ENCODE data around the gene KRTAP4-9.
"Not testable (repeated sequence)": the region's sequence is repeated elsewhere in the genome, so short reads cannot be mapped to it uniquely, and the experiment has no call there.

KRTAP4-9 gene

GRCh38 chr17:41083427-41083826, 21.8 kb upstream of the KRTAP4-9 start:
- WGBS (ENCODE audit: extremely low coverage, insufficient coverage, low lambda C conversion rate), result no CpG with 5 or more reads among the region's 2 CpGs
- H2BK15ac ChIP-seq (replicated peaks; ENCODE audit: low read depth); H3K4me2 ChIP-seq (ENCODE audit: low read length); H4K5ac ChIP-seq (ENCODE audit: low read length); H2BK120ac ChIP-seq (ENCODE audit: low read depth, low read length); H3K56ac ChIP-seq (ENCODE audit: low read length); DNase-seq; H3K9ac ChIP-seq (ENCODE audit: low read length); H3K79me1 ChIP-seq (ENCODE audit: low read length); H3K27ac ChIP-seq (ENCODE audit: low read depth, low read length); H3K18ac ChIP-seq (ENCODE audit: low read length); H3K4me3 ChIP-seq (ENCODE audit: low read length); H3K36me3 ChIP-seq (ENCODE audit: control insufficient read depth, insufficient read depth, low read length); H2AK5ac ChIP-seq (ENCODE audit: low read length); H3K79me2 ChIP-seq (ENCODE audit: control insufficient read depth, insufficient read depth, low read length); H4K8ac ChIP-seq (ENCODE audit: low read depth, low read length); H3K4me1 ChIP-seq (ENCODE audit: control insufficient read depth, low read depth, low read length); H3K23ac ChIP-seq (ENCODE audit: low read length); H2BK5ac ChIP-seq (ENCODE audit: low read length); H3K27me3 ChIP-seq (ENCODE audit: insufficient read depth, low read length, poor library complexity); H3K4ac ChIP-seq (ENCODE audit: low read depth, low read length): not testable (repeated sequence)

- H3K4ac ChIP-seq (ENCODE audit: low read depth, low read length); DNase-seq; H3K27ac ChIP-seq (ENCODE audit: low read depth, low read length): not testable (repeated sequence)
Observed at GRCh38 chr17:41084100-41084856, 20.9 kb upstream of the KRTAP4-9 start, which contains the start of gene KRTAP4-7. Gene KRTAP4-7, plus strand, starts transcription at chr17:41084150. Its CDS starts 57 bp downstream, at chr17:41084207.

GRCh38 chr17:41088760-41089352, 16.3 kb upstream of the KRTAP4-9 start:
- H3K4me2 ChIP-seq (ENCODE audit: low read length); H2AK5ac ChIP-seq (ENCODE audit: low read length); H4K5ac ChIP-seq (ENCODE audit: low read length); DNase-seq; H2BK120ac ChIP-seq (ENCODE audit: low read depth, low read length); H3K4ac ChIP-seq (ENCODE audit: low read depth, low read length); H2BK5ac ChIP-seq (ENCODE audit: low read length); H3K36me3 ChIP-seq (ENCODE audit: control insufficient read depth, insufficient read depth, low read length); H3K4me3 ChIP-seq (ENCODE audit: low read length); H3K27me3 ChIP-seq (ENCODE audit: insufficient read depth, low read length, poor library complexity); H3K79me1 ChIP-seq (ENCODE audit: low read length); H3K27ac ChIP-seq (ENCODE audit: low read depth, low read length); H3K23ac ChIP-seq (ENCODE audit: low read length); H3K9ac ChIP-seq (ENCODE audit: low read length); H3K4me1 ChIP-seq (ENCODE audit: control insufficient read depth, low read depth, low read length); H3K18ac ChIP-seq (ENCODE audit: low read length); H2BK15ac ChIP-seq (replicated peaks; ENCODE audit: low read depth); H3K56ac ChIP-seq (ENCODE audit: low read length); H4K8ac ChIP-seq (ENCODE audit: low read depth, low read length); H3K79me2 ChIP-seq (ENCODE audit: control insufficient read depth, insufficient read depth, low read length): not testable (repeated sequence)
- WGBS (ENCODE audit: extremely low coverage, insufficient coverage, low lambda C conversion rate), result no CpG with 5 or more reads among the region's 4 CpGs

More at GRCh38 chr17:41084100-41084856, 20.9 kb upstream of the KRTAP4-9 start, which contains the start of gene KRTAP4-7:
- H2AK5ac ChIP-seq (ENCODE audit: low read length); H3K56ac ChIP-seq (ENCODE audit: low read length); H3K79me2 ChIP-seq (ENCODE audit: control insufficient read depth, insufficient read depth, low read length); H3K79me1 ChIP-seq (ENCODE audit: low read length); H2BK15ac ChIP-seq (replicated peaks; ENCODE audit: low read depth); H2BK120ac ChIP-seq (ENCODE audit: low read depth, low read length); H2BK5ac ChIP-seq (ENCODE audit: low read length); H3K23ac ChIP-seq (ENCODE audit: low read length); H4K8ac ChIP-seq (ENCODE audit: low read depth, low read length); H3K9ac ChIP-seq (ENCODE audit: low read length); H4K5ac ChIP-seq (ENCODE audit: low read length); H3K18ac ChIP-seq (ENCODE audit: low read length); H3K4me2 ChIP-seq (ENCODE audit: low read length); H3K4me3 ChIP-seq (ENCODE audit: low read length); H3K4me1 ChIP-seq (ENCODE audit: control insufficient read depth, low read depth, low read length); H3K36me3 ChIP-seq (ENCODE audit: control insufficient read depth, insufficient read depth, low read length); H3K27me3 ChIP-seq (ENCODE audit: insufficient read depth, low read length, poor library complexity): not testable (repeated sequence)
- no CpG with 5 or more reads among the region's 14 CpGs for WGBS (ENCODE audit: extremely low coverage, insufficient coverage, low lambda C conversion rate)

GRCh38 chr17:41096055-41096454, 9.1 kb upstream of the KRTAP4-9 start:
- no peak overlapping the region for H2BK15ac ChIP-seq (replicated peaks; ENCODE audit: low read depth)
- no peak overlapping the region for H4K5ac ChIP-seq (ENCODE audit: low read length)
- H2BK120ac ChIP-seq (ENCODE audit: low read depth, low read length), result no peak overlapping the region
- no peak overlapping the region for H3K18ac ChIP-seq (ENCODE audit: low read length)
- no peak overlapping the region for H3K56ac ChIP-seq (ENCODE audit: low read length)
- no peak overlapping the region for H4K8ac ChIP-seq (ENCODE audit: low read depth, low read length)
- no peak overlapping the region for H3K23ac ChIP-seq (ENCODE audit: low read length)
- no peak overlapping the region for H3K9ac ChIP-seq (ENCODE audit: low read length)
- DNase-seq, result no peak
- H2BK5ac ChIP-seq (ENCODE audit: low read length), result no peak overlapping the region
- H3K79me1 ChIP-seq (ENCODE audit: low read length), result no peaks in the 10 kb centered on the region
- no CpG with 5 or more reads among the region's 7 CpGs for WGBS (ENCODE audit: extremely low coverage, insufficient coverage, low lambda C conversion rate)
- no peaks in the 10 kb centered on the region for H3K4me1 ChIP-seq (ENCODE audit: control insufficient read depth, low read depth, low read length)
- H2AK5ac ChIP-seq (ENCODE audit: low read length), result no peak overlapping the region
- H3K27me3 ChIP-seq (ENCODE audit: insufficient read depth, low read length, poor library complexity), result no peaks in the 10 kb centered on the region
- no peak overlapping the region for H3K4ac ChIP-seq (ENCODE audit: low read depth, low read length)
- no peaks in the 10 kb centered on the region for H3K36me3 ChIP-seq (ENCODE audit: control insufficient read depth, insufficient read depth, low read length)
- H3K27ac ChIP-seq (ENCODE audit: low read depth, low read length), result no peak overlapping the region
- no peaks in the 10 kb centered on the region for H3K79me2 ChIP-seq (ENCODE audit: control insufficient read depth, insufficient read depth, low read length)
- no peak overlapping the region for H3K4me2 ChIP-seq (ENCODE audit: low read length)
- H3K4me3 ChIP-seq (ENCODE audit: low read length), result no peak overlapping the region

- H2BK5ac ChIP-seq (ENCODE audit: low read length), result no peak within 1 kb of the TSS
- no peaks in the 10 kb centered on the region for H3K4me1 ChIP-seq (ENCODE audit: control insufficient read depth, low read depth, low read length)
- DNase-seq, result no peak
- H3K36me3 ChIP-seq (ENCODE audit: control insufficient read depth, insufficient read depth, low read length), result no peaks in the 10 kb centered on the region
- no peak within 1 kb of the TSS for H3K4me3 ChIP-seq (ENCODE audit: low read length)
- H2BK15ac ChIP-seq (replicated peaks; ENCODE audit: low read depth), result no peak within 1 kb of the TSS
- no peak within 1 kb of the TSS for H3K9ac ChIP-seq (ENCODE audit: low read length)
- H3K56ac ChIP-seq (ENCODE audit: low read length), result no peak within 1 kb of the TSS
- H3K18ac ChIP-seq (ENCODE audit: low read length), result no peak within 1 kb of the TSS
- no peak within 1 kb of the TSS for H4K5ac ChIP-seq (ENCODE audit: low read length)
- H3K27me3 ChIP-seq (ENCODE audit: insufficient read depth, low read length, poor library complexity), result no peaks in the 10 kb centered on the region
- no peak within 1 kb of the TSS for H3K4ac ChIP-seq (ENCODE audit: low read depth, low read length)
- no peak within 1 kb of the TSS for H2AK5ac ChIP-seq (ENCODE audit: low read length)
- H3K23ac ChIP-seq (ENCODE audit: low read length), result no peak within 1 kb of the TSS
- no peak within 1 kb of the TSS for H3K27ac ChIP-seq (ENCODE audit: low read depth, low read length)
- H2BK120ac ChIP-seq (ENCODE audit: low read depth, low read length), result no peak within 1 kb of the TSS
- no peaks in the 10 kb centered on the region for H3K79me1 ChIP-seq (ENCODE audit: low read length)
- WGBS (ENCODE audit: extremely low coverage, insufficient coverage, low lambda C conversion rate), result no CpG with 5 or more reads among the region's 4 CpGs
- no peaks in the 10 kb centered on the region for H3K79me2 ChIP-seq (ENCODE audit: control insufficient read depth, insufficient read depth, low read length)
- no peak within 1 kb of the TSS for H3K4me2 ChIP-seq (ENCODE audit: low read length)
- no peak within 1 kb of the TSS for H4K8ac ChIP-seq (ENCODE audit: low read depth, low read length)
Observed at GRCh38 chr17:41098042-41098441, 7.1 kb upstream of the KRTAP4-9 start, which contains the start of gene KRTAP4-8. Gene KRTAP4-8, minus strand, starts transcription at chr17:41098142. Its CDS starts 58 bp downstream, at chr17:41098084.

Data from mesendoderm (in vitro differentiated cells).